Hepatocyte (in vitro differentiated cells): Measurements from ENCODE around the gene MT4. TPM values are rescaled to one million over a fixed set of nuclear protein-coding genes. Genes with fewer than 3 reads are reported as not detected.

Experiments
- DNase-seq: peaks from one replicate; pipeline ENCODE4 v3.0.0-alpha.2; 2016; ENCODE audit warnings: low spot score
- H2AFZ ChIP-seq: fragments of 200-600 bp; sonication (generic); 2 replicates; pipeline ENCODE4 v1.6.0; 2016; ENCODE audit warnings: antibody characterized with exemption, mild to moderate bottlenecking
- H3K27ac ChIP-seq: fragments of 200-600 bp; sonication (generic); 2 replicates; pipeline ENCODE4 v1.5.1; 2016; ENCODE audit warnings: mild to moderate bottlenecking
- H3K27me3 ChIP-seq: fragments of 200-600 bp; sonication (generic); 2 replicates; pipeline ENCODE4 v1.6.1; 2016
- H3K36me3 ChIP-seq: fragments of 200-600 bp; sonication (generic); replicated peaks from 2 replicates; pipeline ENCODE4 v1.5.1; 2016; ENCODE audit warnings: low read depth; ENCODE audit not compliant: insufficient read depth
- H3K4me1 ChIP-seq: fragments of 200-600 bp; sonication (generic); 2 replicates; pipeline ENCODE4 v1.5.1; 2016; ENCODE audit warnings: mild to moderate bottlenecking, moderate library complexity; ENCODE audit not compliant: insufficient read depth
- H3K4me2 ChIP-seq: fragments of 200-600 bp; sonication (generic); 2 replicates; pipeline ENCODE4 v1.6.0; 2016
- H3K4me3 ChIP-seq: fragments of 200-600 bp; sonication (generic); 2 replicates; pipeline ENCODE4 v1.5.1; 2016; ENCODE audit warnings: mild to moderate bottlenecking
- H3K79me2 ChIP-seq: fragments of 200-600 bp; sonication (generic); 2 replicates; pipeline ENCODE4 v1.6.0; 2017; ENCODE audit warnings: mild to moderate bottlenecking
- H3K9me2 ChIP-seq: fragments of 200-600 bp; sonication (generic); replicated peaks from 2 replicates; pipeline ENCODE4 v1.6.0; 2017; ENCODE audit warnings: mild to moderate bottlenecking; ENCODE audit not compliant: insufficient read depth
- H3K9me3 ChIP-seq: fragments of 200-600 bp; sonication (generic); 2 replicates; pipeline ENCODE4 v1.5.1; 2016; ENCODE audit warnings: low read depth, mild to moderate bottlenecking
- H4K20me1 ChIP-seq: fragments of 200-600 bp; sonication (generic); 2 replicates; pipeline ENCODE4 v1.6.0; 2016; ENCODE audit warnings: mild to moderate bottlenecking; ENCODE audit not compliant: insufficient read depth, poor library complexity, severe bottlenecking
- EZH2 ChIP-seq: fragments of 200-600 bp; sonication (generic); IDR thresholded peaks from 2 replicates; pipeline ENCODE4 v1.6.1; 2016; ENCODE audit warnings: antibody characterized with exemption, mild to moderate bottlenecking, borderline replicate concordance
- EZH2phosphoT487 ChIP-seq: fragments of 200-600 bp; sonication (generic); IDR thresholded peaks from one replicate; pipeline ENCODE4 v1.6.1; 2018; ENCODE audit warnings: antibody characterized with exemption, mild to moderate bottlenecking, low read depth, moderate library complexity; ENCODE audit not compliant: unreplicated experiment, severe bottlenecking
- WGBS: methylation state at CpG from one replicate; pipeline ENCODE4 v1.1.6; 2016; ENCODE audit warnings: low lambda C conversion rate; ENCODE audit errors: missing lambda C conversion rate; 5-methylcytosine and 5-hydroxymethylcytosine counted together
- polyA plus RNA-seq: library from polyadenylated mRNA; unstranded; fragments of >200 nt; fragmentation: Nextera tagmentation; extraction: Ambion mirVana; gene quantifications from 2 replicates; pipeline ENCODE4 v1.2.1, GENCODE V29; 2016
- total RNA-seq: library from RNA; depleted of rRNA; stranded (reverse); fragments of >200 nt; gene quantifications from 2 replicates; pipeline ENCODE4 v1.2.3, GENCODE V29; 2014
- TF ChIP-seq, protein P1 (sequence below): fragments of 200-600 bp; sonication (generic); IDR thresholded peaks from 2 replicates; pipeline ENCODE4 v1.5.1; 2016; ENCODE audit warnings: antibody characterized with exemption, mild to moderate bottlenecking; ENCODE audit not compliant: poor library complexity

Gene MT4
- total and polyA plus RNA-seq, 2 experiments from 2014 or later: not detected

DNA sequence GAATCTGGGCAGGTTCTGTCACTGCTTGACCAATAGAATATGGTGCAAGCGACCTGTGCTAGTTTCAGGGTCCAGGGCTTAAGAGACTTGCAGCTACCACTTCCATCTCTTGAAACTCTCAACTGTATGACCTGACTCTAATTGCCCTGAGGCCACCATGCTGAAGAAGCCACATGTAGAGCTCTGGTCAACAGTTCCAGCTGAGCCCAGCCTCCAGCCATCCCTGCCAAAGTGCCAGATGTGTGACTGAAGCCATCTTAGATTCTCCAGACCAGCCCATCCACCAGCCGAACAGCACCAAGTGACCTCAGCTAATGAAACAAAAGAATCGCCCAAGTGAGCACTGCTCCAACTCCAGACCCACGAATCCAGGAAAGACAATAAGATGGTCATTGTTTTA lies 40.1 kb downstream of the MT4 start:
- Histone ChIP-seq H3K9me2 (no peaks in the 10 kb centered on the region), H3K27ac (no peak overlapping the region), H4K20me1 (no peaks in the 10 kb centered on the region), H3K27me3 (no peaks in the 10 kb centered on the region), H3K4me2 (no peak overlapping the region), H3K79me2 (no peaks in the 10 kb centered on the region), H2AFZ (no peak overlapping the region), H3K4me1 (peaks cover 26% of the 10 kb centered on the region), H3K36me3 (no peaks in the 10 kb centered on the region), H3K9me3 (no peaks in the 10 kb centered on the region), H3K4me3 (no peak overlapping the region)
- TF ChIP-seq EZH2 (no peak), EZH2phosphoT487 (no peak)
- TF ChIP-seq, protein P1, sequence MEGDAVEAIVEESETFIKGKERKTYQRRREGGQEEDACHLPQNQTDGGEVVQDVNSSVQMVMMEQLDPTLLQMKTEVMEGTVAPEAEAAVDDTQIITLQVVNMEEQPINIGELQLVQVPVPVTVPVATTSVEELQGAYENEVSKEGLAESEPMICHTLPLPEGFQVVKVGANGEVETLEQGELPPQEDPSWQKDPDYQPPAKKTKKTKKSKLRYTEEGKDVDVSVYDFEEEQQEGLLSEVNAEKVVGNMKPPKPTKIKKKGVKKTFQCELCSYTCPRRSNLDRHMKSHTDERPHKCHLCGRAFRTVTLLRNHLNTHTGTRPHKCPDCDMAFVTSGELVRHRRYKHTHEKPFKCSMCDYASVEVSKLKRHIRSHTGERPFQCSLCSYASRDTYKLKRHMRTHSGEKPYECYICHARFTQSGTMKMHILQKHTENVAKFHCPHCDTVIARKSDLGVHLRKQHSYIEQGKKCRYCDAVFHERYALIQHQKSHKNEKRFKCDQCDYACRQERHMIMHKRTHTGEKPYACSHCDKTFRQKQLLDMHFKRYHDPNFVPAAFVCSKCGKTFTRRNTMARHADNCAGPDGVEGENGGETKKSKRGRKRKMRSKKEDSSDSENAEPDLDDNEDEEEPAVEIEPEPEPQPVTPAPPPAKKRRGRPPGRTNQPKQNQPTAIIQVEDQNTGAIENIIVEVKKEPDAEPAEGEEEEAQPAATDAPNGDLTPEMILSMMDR: no peak
- DNase-seq: no peak
- WGBS: 92% methylated on average over 4 of the region's 4 CpGs

DNA sequence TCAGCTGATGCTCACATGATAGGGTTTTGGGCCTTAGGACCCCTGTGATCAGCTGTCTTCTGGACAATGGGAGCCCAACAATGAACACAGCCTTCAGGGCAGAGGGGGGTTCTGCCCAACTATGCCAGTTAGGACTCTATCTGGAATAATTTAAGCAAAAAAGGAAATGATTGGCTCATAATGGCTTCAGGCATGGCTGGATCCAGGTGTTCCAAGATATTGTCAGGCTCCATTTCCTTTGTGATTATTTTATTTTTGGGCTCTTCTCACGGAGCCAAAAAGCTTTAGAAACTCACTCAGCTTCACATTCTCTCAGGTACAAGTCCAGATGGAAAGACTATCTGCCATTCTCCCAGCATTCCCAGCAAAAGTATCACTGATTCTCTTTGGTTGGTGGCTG lies 40.6 kb downstream of the MT4 start:
- Histone ChIP-seq H2AFZ (no peak overlapping the region), H3K27me3 (peaks cover 1% of the 10 kb centered on the region), H3K36me3 (no peaks in the 10 kb centered on the region), H4K20me1 (no peaks in the 10 kb centered on the region), H3K9me2 (no peaks in the 10 kb centered on the region), H3K27ac (peak overlapping the region; percentile 87), H3K4me1 (peaks cover 26% of the 10 kb centered on the region), H3K9me3 (no peaks in the 10 kb centered on the region), H3K79me2 (no peaks in the 10 kb centered on the region), H3K4me2 (no peak overlapping the region), H3K4me3 (no peak overlapping the region)
- TF ChIP-seq EZH2: no peak
- no peak for TF ChIP-seq EZH2phosphoT487
- TF ChIP-seq, protein P1: no peak
- no peak for DNase-seq
- WGBS: 88% methylated on average over 1 of the region's 1 CpG

DNA sequence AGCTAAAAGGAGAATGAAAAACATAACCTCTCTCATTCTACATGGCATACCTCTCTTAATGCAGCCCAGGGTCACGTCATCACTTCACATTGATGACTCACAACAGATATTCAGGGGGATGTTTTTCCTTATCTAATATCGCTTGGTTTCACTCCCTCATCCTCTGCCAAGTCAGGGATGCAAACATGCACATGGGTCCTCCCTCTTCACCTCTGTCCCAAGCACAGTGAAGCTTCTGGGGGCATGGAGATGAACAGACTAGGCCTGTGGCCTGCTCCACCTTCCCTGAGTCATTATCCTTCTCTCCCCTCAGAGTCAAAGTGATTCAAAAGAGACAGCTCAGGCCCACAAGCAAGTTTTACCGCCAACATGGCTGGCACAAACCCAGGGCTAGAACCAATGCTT lies 41.2 kb downstream of the MT4 start:
- Histone ChIP-seq H3K9me3 (no peaks in the 10 kb centered on the region), H3K27me3 (peaks cover 4% of the 10 kb centered on the region), H3K79me2 (no peaks in the 10 kb centered on the region), H3K4me2 (peak overlapping the region; percentile 77), H3K4me3 (no peak overlapping the region), H3K36me3 (no peaks in the 10 kb centered on the region), H4K20me1 (no peaks in the 10 kb centered on the region), H2AFZ (no peak overlapping the region), H3K4me1 (peaks cover 26% of the 10 kb centered on the region), H3K9me2 (no peaks in the 10 kb centered on the region), H3K27ac (peak overlapping the region; percentile 87)
- TF ChIP-seq EZH2: no peak
- TF ChIP-seq, protein P1: no peak
- no peak for TF ChIP-seq EZH2phosphoT487
- no peak for DNase-seq
- WGBS: 83% methylated on average over 3 of the region's 3 CpGs
